ENCODE data around the gene STXBP5.

The STXBP5 gene

GRCh38 chr6:147190556-147190955 is 13.7 kb upstream of the STXBP5 start:
- peaks cover 2% of the 10 kb centered on the region for H3K27me3 ChIP-seq (ENCODE audit: insufficient read depth, low read length)
- H3K36me3 ChIP-seq (ENCODE audit: insufficient read depth, low read length): no peaks in the 10 kb centered on the region
- H2AFZ ChIP-seq (ENCODE audit: low read depth, low read length): no peak overlapping the region
- H3K9me3 ChIP-seq (ENCODE audit: low read length): no peaks in the 10 kb centered on the region
- H3K4me3 ChIP-seq (ENCODE audit: low read length): no peak overlapping the region
- H3K4me1 ChIP-seq (ENCODE audit: insufficient read depth, low read length): no peaks in the 10 kb centered on the region

- Histone ChIP-seq H3K9me3 (ENCODE audit: low read length) (no peaks in the 10 kb centered on the region), H3K27me3 (ENCODE audit: insufficient read depth, low read length) (peaks cover 2% of the 10 kb centered on the region), H2AFZ (ENCODE audit: low read depth, low read length) (no peak overlapping the region), H3K36me3 (ENCODE audit: insufficient read depth, low read length) (no peaks in the 10 kb centered on the region), H3K4me1 (ENCODE audit: insufficient read depth, low read length) (no peaks in the 10 kb centered on the region), H3K4me3 (ENCODE audit: low read length) (no peak overlapping the region)
These were observed 11.8 kb upstream of the STXBP5 start for GRCh38 chr6:147192278-147192911.

GRCh38 chr6:147194652-147195411 is 9.4 kb upstream of the STXBP5 start:
- no peaks in the 10 kb centered on the region for H3K36me3 ChIP-seq (ENCODE audit: insufficient read depth, low read length)
- H3K4me3 ChIP-seq (ENCODE audit: low read length): no peak overlapping the region
- no peaks in the 10 kb centered on the region for H3K4me1 ChIP-seq (ENCODE audit: insufficient read depth, low read length)
- H3K27me3 ChIP-seq (ENCODE audit: insufficient read depth, low read length): peaks cover 2% of the 10 kb centered on the region
- H2AFZ ChIP-seq (ENCODE audit: low read depth, low read length): no peak overlapping the region
- no peaks in the 10 kb centered on the region for H3K9me3 ChIP-seq (ENCODE audit: low read length)

DNA sequence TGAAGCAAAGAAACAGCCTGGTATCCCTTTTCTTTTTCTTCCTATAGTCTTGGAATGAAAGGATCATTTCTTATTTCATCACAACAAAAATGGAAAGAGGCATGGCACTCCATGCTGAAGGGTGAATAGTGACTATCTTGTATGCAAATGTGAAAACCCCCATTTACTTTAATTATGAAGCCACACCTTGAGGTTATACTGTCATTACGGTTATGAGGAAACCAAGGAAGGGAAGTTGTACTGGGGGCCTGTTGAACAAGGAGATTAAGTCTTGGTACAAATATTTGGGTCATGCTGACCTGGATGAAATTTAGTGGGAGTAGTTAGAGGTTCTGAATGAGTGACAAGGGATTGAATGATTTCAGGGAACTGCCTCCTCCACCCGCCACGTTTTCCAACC is 8.7 kb upstream of the STXBP5 start:
- H2AFZ ChIP-seq (ENCODE audit: low read depth, low read length): no peak overlapping the region

GRCh38 chr6:147195987-147196386 is 8.2 kb upstream of the STXBP5 start:
- Histone ChIP-seq H3K9me3 (ENCODE audit: low read length) (no peaks in the 10 kb centered on the region), H3K27me3 (ENCODE audit: insufficient read depth, low read length) (peaks cover 2% of the 10 kb centered on the region), H3K36me3 (ENCODE audit: insufficient read depth, low read length) (no peaks in the 10 kb centered on the region), H2AFZ (ENCODE audit: low read depth, low read length) (no peak overlapping the region), H3K4me1 (ENCODE audit: insufficient read depth, low read length) (no peaks in the 10 kb centered on the region), H3K4me3 (ENCODE audit: low read length) (no peak overlapping the region)

More for the DNA sequence above, 8.7 kb upstream of the STXBP5 start:
- Histone ChIP-seq H3K9me3 (ENCODE audit: low read length) (no peaks in the 10 kb centered on the region), H3K4me1 (ENCODE audit: insufficient read depth, low read length) (no peaks in the 10 kb centered on the region), H3K27me3 (ENCODE audit: insufficient read depth, low read length) (peaks cover 2% of the 10 kb centered on the region), H3K36me3 (ENCODE audit: insufficient read depth, low read length) (no peaks in the 10 kb centered on the region), H3K4me3 (ENCODE audit: low read length) (no peak overlapping the region)

- Histone ChIP-seq H2AFZ (ENCODE audit: low read depth, low read length) (no peak overlapping the region), H3K4me3 (ENCODE audit: low read length) (no peak overlapping the region), H3K36me3 (ENCODE audit: insufficient read depth, low read length) (no peaks in the 10 kb centered on the region), H3K27me3 (ENCODE audit: insufficient read depth, low read length) (no peaks in the 10 kb centered on the region), H3K9me3 (ENCODE audit: low read length) (no peaks in the 10 kb centered on the region), H3K4me1 (ENCODE audit: insufficient read depth, low read length) (peaks cover 8% of the 10 kb centered on the region)
These were observed 3.5 kb upstream of the STXBP5 start for GRCh38 chr6:147200711-147201110.

DNA sequence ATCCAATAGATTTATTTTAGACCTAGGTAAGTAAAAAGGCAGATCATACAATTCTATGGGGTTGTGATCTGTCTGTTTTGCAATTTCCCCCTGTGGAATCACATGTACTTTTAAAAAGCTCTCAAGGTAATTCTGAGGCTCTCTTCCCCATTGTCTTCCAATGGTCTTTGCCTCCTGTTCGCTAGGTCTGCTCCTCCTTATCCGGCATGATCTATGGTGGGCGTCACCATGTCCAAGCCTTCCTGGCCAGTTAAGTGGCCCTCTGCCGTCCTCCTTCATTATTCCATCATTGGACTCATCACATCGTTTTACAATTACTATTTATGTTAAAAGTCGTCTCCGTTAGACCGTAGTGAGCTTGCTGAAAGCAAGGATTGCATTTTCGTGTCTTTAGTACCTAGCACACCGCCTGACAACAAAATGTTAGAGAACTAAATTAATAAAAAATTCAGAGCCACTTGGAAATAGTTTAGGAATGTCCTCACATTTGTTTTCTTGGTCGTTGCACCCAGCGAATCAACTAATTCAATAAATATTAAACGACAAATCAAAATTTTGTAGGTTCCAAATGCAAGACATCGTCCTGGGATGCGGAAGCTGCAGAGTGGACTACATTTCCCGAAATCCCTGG is 2.2 kb upstream of the STXBP5 start:
- peaks cover 15% of the 10 kb centered on the region for H3K4me1 ChIP-seq (ENCODE audit: insufficient read depth, low read length)
- no peaks in the 10 kb centered on the region for H3K36me3 ChIP-seq (ENCODE audit: insufficient read depth, low read length)
- H3K27me3 ChIP-seq (ENCODE audit: insufficient read depth, low read length): no peaks in the 10 kb centered on the region
- H3K4me3 ChIP-seq (ENCODE audit: low read length): peak overlapping the region; percentile 70
- peak overlapping the region; percentile 97 for H2AFZ ChIP-seq (ENCODE audit: low read depth, low read length)
- H3K9me3 ChIP-seq (ENCODE audit: low read length): no peaks in the 10 kb centered on the region

- no peaks in the 10 kb centered on the region for H3K36me3 ChIP-seq (ENCODE audit: insufficient read depth, low read length)
- peaks cover 15% of the 10 kb centered on the region for H3K4me1 ChIP-seq (ENCODE audit: insufficient read depth, low read length)
- no peaks in the 10 kb centered on the region for H3K27me3 ChIP-seq (ENCODE audit: insufficient read depth, low read length)
- peak overlapping the region; percentile 70 for H3K4me3 ChIP-seq (ENCODE audit: low read length)
- no peaks in the 10 kb centered on the region for H3K9me3 ChIP-seq (ENCODE audit: low read length)
- peak overlapping the region; percentile 97 for H2AFZ ChIP-seq (ENCODE audit: low read depth, low read length)
These were observed 1.5 kb upstream of the STXBP5 start for GRCh38 chr6:147202516-147203310.

- H3K36me3 ChIP-seq (ENCODE audit: insufficient read depth, low read length): no peaks in the 10 kb centered on the region
- H3K4me3 ChIP-seq (ENCODE audit: low read length): peak overlapping the region; percentile 70
- no peaks in the 10 kb centered on the region for H3K9me3 ChIP-seq (ENCODE audit: low read length)
- peaks cover 15% of the 10 kb centered on the region for H3K4me1 ChIP-seq (ENCODE audit: insufficient read depth, low read length)
- peak overlapping the region; percentile 97 for H2AFZ ChIP-seq (ENCODE audit: low read depth, low read length)
- H3K27me3 ChIP-seq (ENCODE audit: insufficient read depth, low read length): no peaks in the 10 kb centered on the region
These were observed 732 bp upstream of the STXBP5 start for GRCh38 chr6:147203311-147204059.

- H3K4me3 ChIP-seq (ENCODE audit: low read length): peak overlapping the region; percentile 70
- H2AFZ ChIP-seq (ENCODE audit: low read depth, low read length): peak overlapping the region; percentile 77
- no peaks in the 10 kb centered on the region for H3K9me3 ChIP-seq (ENCODE audit: low read length)
- no peaks in the 10 kb centered on the region for H3K36me3 ChIP-seq (ENCODE audit: insufficient read depth, low read length)
- peaks cover 15% of the 10 kb centered on the region for H3K4me1 ChIP-seq (ENCODE audit: insufficient read depth, low read length)
- no peaks in the 10 kb centered on the region for H3K27me3 ChIP-seq (ENCODE audit: insufficient read depth, low read length)
These were observed 660 bp downstream of the STXBP5 start for GRCh38 chr6:147204843-147205311.

DNA sequence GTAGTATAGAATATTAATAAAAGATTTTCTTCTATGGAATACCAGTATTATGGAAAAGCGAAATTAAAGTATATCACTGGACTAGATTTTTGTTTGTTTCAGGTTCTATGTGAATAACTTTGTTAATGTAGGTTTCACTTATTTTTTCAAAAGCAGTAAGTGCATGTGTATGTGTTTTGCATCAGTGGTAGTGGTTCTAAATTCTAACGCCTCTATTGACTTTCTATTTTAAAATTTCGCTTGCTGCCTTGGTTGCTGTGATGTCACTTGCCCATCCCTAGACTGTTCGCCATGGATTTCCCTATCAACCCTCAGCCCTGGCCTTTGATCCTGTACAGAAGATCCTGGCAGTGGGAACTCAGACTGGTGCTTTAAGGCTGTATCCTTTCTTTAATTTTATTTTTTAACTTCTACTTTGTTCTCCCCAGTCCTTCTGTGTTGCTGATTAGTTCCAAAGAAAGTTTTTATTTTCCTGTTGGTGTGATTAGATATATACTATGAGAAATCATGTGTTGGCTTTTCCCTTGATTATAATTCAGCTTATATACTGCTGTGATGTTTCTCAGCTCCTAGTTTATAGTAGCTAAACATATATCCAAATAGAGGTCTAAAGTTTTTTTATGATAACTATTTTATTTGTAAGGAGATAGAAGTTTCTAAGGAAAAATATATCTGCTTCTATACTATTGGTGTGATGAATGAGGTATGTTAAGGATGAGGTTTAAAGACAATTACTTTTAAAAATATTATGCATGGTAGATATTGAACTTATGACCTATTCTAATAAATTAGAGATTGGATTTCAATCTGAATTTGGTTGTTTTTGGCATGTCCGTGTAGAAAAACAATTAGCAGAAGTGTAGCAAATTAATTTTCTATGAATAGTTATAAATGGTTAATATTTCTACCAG is 1.7 kb downstream of the STXBP5 start:
- H3K9me3 ChIP-seq (ENCODE audit: low read length): no peaks in the 10 kb centered on the region
- peaks cover 15% of the 10 kb centered on the region for H3K4me1 ChIP-seq (ENCODE audit: insufficient read depth, low read length)
- no peak overlapping the region for H2AFZ ChIP-seq (ENCODE audit: low read depth, low read length)
- peak overlapping the region; percentile 70 for H3K4me3 ChIP-seq (ENCODE audit: low read length)
- H3K36me3 ChIP-seq (ENCODE audit: insufficient read depth, low read length): no peaks in the 10 kb centered on the region
- H3K27me3 ChIP-seq (ENCODE audit: insufficient read depth, low read length): no peaks in the 10 kb centered on the region
